Activated naive CD8-positive, alpha-beta T cell treated with anti-CD3 and anti-CD28 coated beads, Interleukin-2, amount 50 U/mL, for 24 hours (primary cell): Measurements from ENCODE around the gene THOC1.

Experiments
- ATAC-seq: fragments of 150-1000 bp; cut with Tn5 transposase; one replicate; pipeline ENCODE4 v1.10.0; 2021
- DNase-seq: peaks from one replicate; pipeline ENCODE4 v3.0.0; 2021
- H3K27ac Mint-ChIP-seq: one replicate; pipeline ENCODE4 v1.8.0; 2021; ENCODE audit warnings: mild to moderate bottlenecking, mixed read lengths
- H3K27me3 Mint-ChIP-seq: one replicate; pipeline ENCODE4 v1.8.0; 2021; ENCODE audit warnings: mixed read lengths
- H3K36me3 Mint-ChIP-seq: one replicate; pipeline ENCODE4 v1.8.0; 2021; ENCODE audit warnings: low read depth, mixed read lengths
- H3K4me1 Mint-ChIP-seq: one replicate; pipeline ENCODE4 v1.8.0; 2021; ENCODE audit warnings: mixed read lengths
- H3K4me3 Mint-ChIP-seq: one replicate; pipeline ENCODE4 v1.8.0; 2021; ENCODE audit warnings: mild to moderate bottlenecking, moderate library complexity, mixed read lengths
- H3K9me3 Mint-ChIP-seq: one replicate; pipeline ENCODE4 v1.8.0; 2021; ENCODE audit warnings: mixed read lengths

THOC1 gene

GRCh38 chr18:213966-214365, 53.9 kb downstream of the THOC1 start:
- H3K27me3 Mint-ChIP-seq = no peaks in the 10 kb centered on the region
- H3K36me3 Mint-ChIP-seq = peaks cover 80% of the 10 kb centered on the region
- H3K4me3 Mint-ChIP-seq = no peak overlapping the region
- no peak for DNase-seq
- no peak overlapping the region for H3K27ac Mint-ChIP-seq
- ATAC-seq = no peak
- H3K9me3 Mint-ChIP-seq = no peaks in the 10 kb centered on the region
- peaks cover 2% of the 10 kb centered on the region for H3K4me1 Mint-ChIP-seq

DNA sequence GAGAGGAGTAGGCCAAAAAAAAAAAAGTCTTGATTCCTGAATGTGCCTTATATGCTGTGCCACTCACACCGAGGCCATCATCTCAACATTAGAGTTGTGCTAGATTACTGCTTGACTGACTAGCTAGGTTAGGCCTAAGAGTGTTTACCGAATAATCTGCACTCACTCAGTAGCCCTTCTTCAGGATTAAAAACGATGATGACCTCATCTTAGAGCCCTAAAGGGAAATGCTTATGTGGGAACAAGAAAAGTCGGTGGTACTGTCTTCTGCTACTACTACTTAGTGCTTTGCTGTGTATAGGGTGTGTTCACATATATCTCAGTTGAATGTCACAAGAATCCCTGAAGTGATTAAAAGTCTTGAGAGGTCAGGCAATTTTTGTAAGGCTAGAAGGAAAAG, 54.3 kb downstream of the THOC1 start:
- ATAC-seq = no peak

DNA sequence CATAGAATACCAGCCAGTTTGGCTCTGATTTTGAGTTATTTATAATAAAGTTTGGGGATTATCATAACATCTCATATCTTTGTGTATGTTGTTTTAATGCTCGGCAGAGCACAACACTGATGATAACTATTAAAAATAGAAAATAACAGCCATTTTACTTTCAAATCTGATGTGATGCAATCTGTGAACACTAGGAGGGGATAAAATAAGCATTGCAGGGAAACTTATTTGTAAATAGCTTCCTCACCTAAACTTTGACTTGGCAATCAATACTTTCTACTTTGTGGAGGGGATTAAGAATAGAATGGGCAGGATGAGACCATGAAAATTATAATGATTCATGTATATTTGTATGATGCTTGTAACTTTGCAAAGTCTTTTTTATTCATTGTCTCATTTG, 55.1 kb downstream of the THOC1 start:
- no peaks in the 10 kb centered on the region for H3K9me3 Mint-ChIP-seq
- DNase-seq (no peak), ATAC-seq (no peak)
- H3K27ac Mint-ChIP-seq = no peak overlapping the region
- no peaks in the 10 kb centered on the region for H3K27me3 Mint-ChIP-seq
- H3K4me1 Mint-ChIP-seq = peaks cover 2% of the 10 kb centered on the region
- no peak overlapping the region for H3K4me3 Mint-ChIP-seq
- peaks cover 75% of the 10 kb centered on the region for H3K36me3 Mint-ChIP-seq

More for the DNA sequence above, 54.3 kb downstream of the THOC1 start:
- DNase-seq = no peak
- no peaks in the 10 kb centered on the region for H3K9me3 Mint-ChIP-seq
- H3K4me1 Mint-ChIP-seq = peaks cover 2% of the 10 kb centered on the region
- no peak overlapping the region for H3K27ac Mint-ChIP-seq
- peaks cover 76% of the 10 kb centered on the region for H3K36me3 Mint-ChIP-seq
- no peaks in the 10 kb centered on the region for H3K27me3 Mint-ChIP-seq
- H3K4me3 Mint-ChIP-seq = no peak overlapping the region

DNA sequence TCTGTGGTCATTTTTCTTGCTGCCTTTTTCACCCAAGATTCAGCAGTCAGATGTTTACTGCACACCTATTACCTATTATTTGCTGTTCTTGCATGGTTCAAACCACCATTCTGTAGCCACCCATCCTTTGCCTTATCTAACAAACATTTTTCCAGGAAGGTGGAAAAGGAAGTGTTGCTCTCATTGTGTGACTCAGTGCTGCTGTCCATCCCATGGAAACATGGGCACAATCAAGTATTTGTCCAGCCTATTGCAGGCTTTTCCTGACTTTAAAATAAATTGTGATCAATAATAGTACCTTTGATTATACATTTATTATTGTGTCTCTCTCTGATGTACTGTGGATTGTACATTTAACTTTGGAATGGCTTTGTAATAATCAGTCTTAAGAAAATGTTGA, 56.3 kb downstream of the THOC1 start:
- Mint-ChIP-seq H3K27me3 (no peaks in the 10 kb centered on the region), H3K36me3 (peaks cover 71% of the 10 kb centered on the region), H3K4me1 (no peaks in the 10 kb centered on the region), H3K4me3 (no peak overlapping the region), H3K9me3 (no peaks in the 10 kb centered on the region), H3K27ac (no peak overlapping the region)
- ATAC-seq (no peak), DNase-seq (no peak)

GRCh38 chr18:210733-211132, 57.1 kb downstream of the THOC1 start:
- Mint-ChIP-seq H3K4me3 (no peak overlapping the region), H3K27ac (no peak overlapping the region), H3K4me1 (no peaks in the 10 kb centered on the region), H3K36me3 (peaks cover 72% of the 10 kb centered on the region), H3K9me3 (no peaks in the 10 kb centered on the region), H3K27me3 (no peaks in the 10 kb centered on the region)
- no peak for ATAC-seq
- no peak for DNase-seq

- Mint-ChIP-seq H3K4me3 (no peak overlapping the region), H3K36me3 (peaks cover 74% of the 10 kb centered on the region), H3K4me1 (no peaks in the 10 kb centered on the region), H3K27me3 (no peaks in the 10 kb centered on the region), H3K27ac (no peak overlapping the region), H3K9me3 (no peaks in the 10 kb centered on the region)
- DNase-seq (no peak), ATAC-seq (no peak)
Measured at GRCh38 chr18:210075-210474, 57.8 kb downstream of the THOC1 start.

GRCh38 chr18:199768-200167, 68.1 kb downstream of the THOC1 start:
- H3K36me3 Mint-ChIP-seq = peaks cover 50% of the 10 kb centered on the region
- no peak overlapping the region for H3K4me3 Mint-ChIP-seq
- H3K4me1 Mint-ChIP-seq = no peaks in the 10 kb centered on the region
- no peak overlapping the region for H3K27ac Mint-ChIP-seq
- ATAC-seq (no peak), DNase-seq (no peak)
- no peaks in the 10 kb centered on the region for H3K27me3 Mint-ChIP-seq
- H3K9me3 Mint-ChIP-seq = no peaks in the 10 kb centered on the region

- Mint-ChIP-seq H3K27ac (no peak overlapping the region), H3K4me3 (no peak overlapping the region), H3K36me3 (peaks cover 50% of the 10 kb centered on the region), H3K4me1 (no peaks in the 10 kb centered on the region), H3K27me3 (no peaks in the 10 kb centered on the region), H3K9me3 (no peaks in the 10 kb centered on the region)
- ATAC-seq (no peak), DNase-seq (no peak)
Measured at GRCh38 chr18:199214-199613, 68.6 kb downstream of the THOC1 start.

DNA sequence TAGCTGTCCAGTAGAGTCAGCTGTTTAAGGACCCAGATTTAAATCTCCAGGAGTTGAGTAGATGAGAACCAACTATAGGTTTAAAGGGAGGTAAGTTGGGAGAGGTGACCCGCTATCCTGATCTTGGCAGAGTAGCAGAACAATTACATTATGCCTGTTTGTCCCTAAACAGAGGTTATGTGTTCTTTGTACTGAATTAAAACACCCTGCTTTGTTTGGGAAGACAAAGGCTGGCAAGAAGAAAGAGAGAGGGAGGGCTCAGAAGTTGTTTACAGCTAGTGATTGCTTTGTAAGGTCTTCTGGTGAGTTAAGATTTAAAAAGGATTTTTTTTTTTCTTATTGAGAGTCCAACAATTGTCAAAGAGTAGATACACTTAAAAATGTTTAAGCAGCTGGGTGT, 72.2 kb downstream of the THOC1 start:
- H3K27ac Mint-ChIP-seq = no peak overlapping the region
- DNase-seq = no peak
- no peaks in the 10 kb centered on the region for H3K9me3 Mint-ChIP-seq
- peaks cover 40% of the 10 kb centered on the region for H3K36me3 Mint-ChIP-seq
- H3K27me3 Mint-ChIP-seq = no peaks in the 10 kb centered on the region
- ATAC-seq = no peak
- no peaks in the 10 kb centered on the region for H3K4me1 Mint-ChIP-seq
- H3K4me3 Mint-ChIP-seq = no peak overlapping the region

GRCh38 chr18:192801-193200, 75.0 kb downstream of the THOC1 start:
- Mint-ChIP-seq H3K27me3 (no peaks in the 10 kb centered on the region), H3K27ac (no peak overlapping the region), H3K4me1 (no peaks in the 10 kb centered on the region), H3K36me3 (peaks cover 39% of the 10 kb centered on the region), H3K9me3 (no peaks in the 10 kb centered on the region), H3K4me3 (no peak overlapping the region)
- ATAC-seq (no peak), DNase-seq (no peak)

GRCh38 chr18:191725-192124, 76.1 kb downstream of the THOC1 start:
- Mint-ChIP-seq H3K4me1 (peaks cover 4% of the 10 kb centered on the region), H3K36me3 (peaks cover 35% of the 10 kb centered on the region), H3K27me3 (no peaks in the 10 kb centered on the region), H3K4me3 (no peak overlapping the region), H3K27ac (no peak overlapping the region), H3K9me3 (no peaks in the 10 kb centered on the region)
- ATAC-seq (no peak), DNase-seq (no peak)

- H3K4me1 Mint-ChIP-seq = peaks cover 4% of the 10 kb centered on the region
- no peaks in the 10 kb centered on the region for H3K9me3 Mint-ChIP-seq
- H3K27ac Mint-ChIP-seq = no peak overlapping the region
- no peaks in the 10 kb centered on the region for H3K27me3 Mint-ChIP-seq
- peaks cover 35% of the 10 kb centered on the region for H3K36me3 Mint-ChIP-seq
- no peak for ATAC-seq
- no peak overlapping the region for H3K4me3 Mint-ChIP-seq
- no peak for DNase-seq
Measured at GRCh38 chr18:189254-189653, 78.6 kb downstream of the THOC1 start.

DNA sequence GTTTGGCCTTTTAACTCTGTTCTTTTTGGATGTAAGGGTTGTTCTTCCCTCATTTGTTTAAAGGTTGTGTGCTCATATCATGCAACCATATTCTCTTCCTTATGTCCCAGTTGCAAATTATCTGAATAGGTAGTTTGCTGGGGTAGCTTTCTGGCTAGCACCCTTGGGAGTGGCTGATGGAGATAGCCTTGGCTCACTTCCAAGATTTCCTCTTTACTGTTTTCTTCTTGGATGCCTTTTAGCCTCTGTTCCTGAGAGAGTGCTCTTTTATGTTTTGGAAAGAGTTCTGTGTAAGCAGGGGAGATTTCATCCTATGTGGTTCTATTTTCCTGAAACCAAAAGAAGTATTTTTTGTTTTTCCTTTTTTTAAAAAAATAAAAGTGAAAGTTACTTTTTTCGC, 84.1 kb downstream of the THOC1 start:
- H3K27ac Mint-ChIP-seq = no peak overlapping the region

DNA sequence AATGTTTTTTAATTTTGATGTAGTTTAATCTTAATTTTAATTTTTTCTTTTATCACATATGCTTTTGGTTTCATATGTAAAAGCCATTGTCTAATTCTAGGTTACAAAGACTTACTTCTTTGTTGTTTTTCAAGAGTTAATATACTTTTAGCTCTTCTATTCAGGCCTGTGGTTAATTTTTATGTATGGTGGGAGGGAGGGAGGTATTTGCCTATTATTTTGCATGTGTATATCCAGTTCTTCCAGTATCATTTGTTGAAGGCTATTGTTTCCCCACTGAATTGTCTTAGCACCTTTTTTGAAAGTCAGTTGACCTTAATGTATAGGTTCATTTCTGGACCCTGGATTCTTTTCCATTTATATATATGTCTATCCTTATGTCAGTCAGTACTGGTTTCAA, 86.1 kb downstream of the THOC1 start:
- no peak overlapping the region for H3K27ac Mint-ChIP-seq
- no peak for DNase-seq
- peaks cover 12% of the 10 kb centered on the region for H3K4me1 Mint-ChIP-seq
- peaks cover 47% of the 10 kb centered on the region for H3K36me3 Mint-ChIP-seq
- H3K9me3 Mint-ChIP-seq = no peaks in the 10 kb centered on the region
- H3K4me3 Mint-ChIP-seq = no peak overlapping the region
- ATAC-seq = no peak
- H3K27me3 Mint-ChIP-seq = no peaks in the 10 kb centered on the region

More for the DNA sequence above, 84.1 kb downstream of the THOC1 start:
- no peak for ATAC-seq
- H3K36me3 Mint-ChIP-seq = peaks cover 48% of the 10 kb centered on the region
- peaks cover 8% of the 10 kb centered on the region for H3K4me1 Mint-ChIP-seq
- H3K27me3 Mint-ChIP-seq = no peaks in the 10 kb centered on the region
- no peaks in the 10 kb centered on the region for H3K9me3 Mint-ChIP-seq
- H3K4me3 Mint-ChIP-seq = no peak overlapping the region
- no peak for DNase-seq

- Mint-ChIP-seq H3K27me3 (no peaks in the 10 kb centered on the region), H3K9me3 (no peaks in the 10 kb centered on the region), H3K4me1 (peaks cover 12% of the 10 kb centered on the region), H3K4me3 (no peak overlapping the region), H3K36me3 (peaks cover 39% of the 10 kb centered on the region), H3K27ac (no peak overlapping the region)
- ATAC-seq (no peak), DNase-seq (no peak)
Measured at GRCh38 chr18:179499-179898, 88.3 kb downstream of the THOC1 start.

DNA sequence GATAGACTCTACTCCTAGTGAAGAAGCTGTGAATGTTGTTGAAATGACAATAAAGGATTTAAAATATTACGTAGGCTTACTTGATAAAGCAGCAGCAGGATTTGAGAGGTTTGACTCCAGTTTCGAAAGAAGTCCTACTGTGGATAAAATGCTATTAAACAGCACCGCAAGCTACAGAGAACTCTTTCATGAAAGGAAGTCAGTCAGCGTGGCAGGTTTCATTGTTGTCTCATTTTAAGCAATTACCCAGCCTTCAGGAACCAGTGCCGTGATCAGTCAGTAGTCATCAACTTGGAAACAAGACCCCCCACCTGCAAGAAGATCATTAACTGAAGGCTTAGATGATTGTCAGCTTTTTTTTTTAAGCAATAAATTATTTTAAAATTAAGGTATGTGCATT, 95.5 kb downstream of the THOC1 start:
- Mint-ChIP-seq H3K4me1 (peaks cover 2% of the 10 kb centered on the region), H3K27ac (no peak overlapping the region), H3K36me3 (peaks cover 39% of the 10 kb centered on the region), H3K27me3 (no peaks in the 10 kb centered on the region), H3K9me3 (no peaks in the 10 kb centered on the region), H3K4me3 (no peak overlapping the region)
- ATAC-seq (no peak), DNase-seq (no peak)
